Measurements from ENCODE around the gene MRPL4.

GRCh38 chr19:10286803-10287737 lies 35.1 kb downstream of the MRPL4 start, which contains the start of gene ICAM4:
- TF ChIP-seq POLR2A (IDR thresholded peaks at IDR 0.05; ENCODE audit: low read length) (peak; percentile 61), GATA1 (IDR thresholded peaks at IDR 0.05; ENCODE audit: low read depth, low read length) (peak; percentile 48)
